BE2C (cell line): ENCODE measurements around the gene MPP2.
"Not testable (repeated sequence)": the region's sequence is repeated elsewhere in the genome, so short reads cannot be mapped to it uniquely, and the experiment has no call there.

ENCODE experiments used
- DNase-seq: peaks from one replicate; pipeline ENCODE4 v3.0.0-alpha.2; 2020
- H3K27me3 ChIP-seq: fragments of 250-450 bp; sonication (Bioruptor Pico); 2 replicates; pipeline ENCODE4 v1.5.1; 2020; ENCODE audit warnings: mild to moderate bottlenecking
- H3K36me3 ChIP-seq: fragments of 250-450 bp; sonication (Bioruptor Pico); 2 replicates; pipeline ENCODE4 v1.5.1; 2020; ENCODE audit warnings: mild to moderate bottlenecking
- H3K4me1 ChIP-seq: fragments of 250-450 bp; sonication (Bioruptor Pico); 2 replicates; pipeline ENCODE4 v1.5.1; 2020
- H3K4me3 ChIP-seq: 2 replicates; pipeline ENCODE4 v1.5.1; 2011; ENCODE audit warnings: low read depth, low read length
- H3K9me3 ChIP-seq: fragments of 250-450 bp; sonication (Bioruptor Pico); 2 replicates; pipeline ENCODE4 v1.5.1; 2020
- CTCF ChIP-seq: IDR thresholded peaks from 2 replicates; pipeline ENCODE4 v1.5.1; 2012; ENCODE audit warnings: mild to moderate bottlenecking, low read depth, low read length

MPP2 gene

GRCh38 chr17:43940630-43941029 is 33.3 kb upstream of the MPP2 start:
- Histone ChIP-seq H3K4me3 (no peak overlapping the region), H3K27me3 (no peaks in the 10 kb centered on the region), H3K9me3 (no peaks in the 10 kb centered on the region), H3K36me3 (no peaks in the 10 kb centered on the region), H3K4me1 (peaks cover 4% of the 10 kb centered on the region; the same call in 1 of the 2 replicates)
- peak; percentile 84 for DNase-seq
- peak; percentile 82 for TF ChIP-seq CTCF

- Histone ChIP-seq H3K9me3 (no peaks in the 10 kb centered on the region), H3K27me3 (no peaks in the 10 kb centered on the region), H3K4me3 (no peak overlapping the region), H3K4me1 (no peaks in the 10 kb centered on the region; the same call in 1 of the 2 replicates), H3K36me3 (no peaks in the 10 kb centered on the region)
- no peak for DNase-seq
- no peak for TF ChIP-seq CTCF
These were observed 32.5 kb upstream of the MPP2 start for GRCh38 chr17:43939886-43940285.

- DNase-seq, H3K4me3 ChIP-seq, H3K9me3 ChIP-seq: not testable (repeated sequence)
These were observed 32.1 kb upstream of the MPP2 start for GRCh38 chr17:43939452-43939851.

GRCh38 chr17:43938838-43939182 is 31.5 kb upstream of the MPP2 start:
- Histone ChIP-seq H3K9me3 (no peaks in the 10 kb centered on the region), H3K27me3 (no peaks in the 10 kb centered on the region), H3K4me1 (no peaks in the 10 kb centered on the region), H3K36me3 (no peaks in the 10 kb centered on the region), H3K4me3 (no peak overlapping the region)
- no peak for TF ChIP-seq CTCF
- DNase-seq = no peak

More at GRCh38 chr17:43939452-43939851, 32.1 kb upstream of the MPP2 start:
- not testable (repeated sequence) for H3K4me1 ChIP-seq, H3K36me3 ChIP-seq, H3K27me3 ChIP-seq

GRCh38 chr17:43936434-43936833 is 29.1 kb upstream of the MPP2 start:
- H3K27me3 ChIP-seq = no peaks in the 10 kb centered on the region
- DNase-seq = no peak
- no peak for TF ChIP-seq CTCF
- H3K4me3 ChIP-seq = no peak overlapping the region
- no peaks in the 10 kb centered on the region for H3K36me3 ChIP-seq
- H3K9me3 ChIP-seq = no peaks in the 10 kb centered on the region
- H3K4me1 ChIP-seq = no peaks in the 10 kb centered on the region

GRCh38 chr17:43935926-43936261 is 28.6 kb upstream of the MPP2 start:
- Histone ChIP-seq H3K4me3 (no peak overlapping the region), H3K36me3 (no peaks in the 10 kb centered on the region), H3K9me3 (no peaks in the 10 kb centered on the region), H3K27me3 (no peaks in the 10 kb centered on the region), H3K4me1 (no peaks in the 10 kb centered on the region)
- no peak for DNase-seq
- no peak for TF ChIP-seq CTCF
